ENCODE data around the gene PTPRU. TPM values are rescaled to one million over a fixed set of nuclear protein-coding genes. Genes with fewer than 3 reads are reported as not detected.

The PTPRU gene
- polyA plus RNA-seq, 4 donors, result 8.9 to 19.1 (median 13.4) TPM

GRCh38 chr1:29356663-29357062, 120.3 kb downstream of the PTPRU start:
- no peak for DNase-seq (ENCODE audit: low read depth in 4 of 4, low spot score in 3 of 4)

- no peak for DNase-seq (ENCODE audit: low read depth in 4 of 4, low spot score in 3 of 4)
Measured at GRCh38 chr1:29357452-29357851, 121.1 kb downstream of the PTPRU start.

- DNase-seq (ENCODE audit: low read depth in 4 of 4, low spot score in 3 of 4), result no peak
Measured at GRCh38 chr1:29358183-29358582, 121.9 kb downstream of the PTPRU start.

- DNase-seq (ENCODE audit: low read depth in 4 of 4, low spot score in 3 of 4), result no peak
Measured at GRCh38 chr1:29360768-29361167, 124.4 kb downstream of the PTPRU start.

DNA sequence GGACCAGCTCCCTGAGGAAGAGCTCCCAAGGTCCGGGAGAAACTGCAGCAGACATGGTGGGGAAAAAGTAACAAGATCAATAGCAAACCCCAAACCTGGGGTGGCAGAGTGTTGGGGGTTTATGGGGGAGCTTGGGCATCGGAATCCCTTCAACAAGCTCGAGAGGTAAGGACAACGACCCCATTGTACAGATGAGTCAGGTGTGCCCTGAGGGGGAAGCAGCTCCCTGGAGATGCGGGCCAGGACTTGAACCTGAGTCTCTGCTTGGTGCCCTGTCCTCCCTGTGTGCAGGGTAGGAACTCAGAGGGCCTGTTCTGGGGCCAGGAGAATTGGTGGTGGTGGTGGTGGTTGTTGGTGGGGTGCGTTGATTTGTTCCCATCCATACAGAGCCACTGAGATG, 125.4 kb downstream of the PTPRU start:
- no peak for DNase-seq (ENCODE audit: low read depth in 4 of 4, low spot score in 3 of 4)

GRCh38 chr1:29362116-29362515, 125.8 kb downstream of the PTPRU start:
- DNase-seq (ENCODE audit: low read depth in 4 of 4, low spot score in 3 of 4), result no peak

GRCh38 chr1:29362764-29363163, 126.4 kb downstream of the PTPRU start:
- no peak for DNase-seq (ENCODE audit: low read depth in 4 of 4, low spot score in 3 of 4)

DNA sequence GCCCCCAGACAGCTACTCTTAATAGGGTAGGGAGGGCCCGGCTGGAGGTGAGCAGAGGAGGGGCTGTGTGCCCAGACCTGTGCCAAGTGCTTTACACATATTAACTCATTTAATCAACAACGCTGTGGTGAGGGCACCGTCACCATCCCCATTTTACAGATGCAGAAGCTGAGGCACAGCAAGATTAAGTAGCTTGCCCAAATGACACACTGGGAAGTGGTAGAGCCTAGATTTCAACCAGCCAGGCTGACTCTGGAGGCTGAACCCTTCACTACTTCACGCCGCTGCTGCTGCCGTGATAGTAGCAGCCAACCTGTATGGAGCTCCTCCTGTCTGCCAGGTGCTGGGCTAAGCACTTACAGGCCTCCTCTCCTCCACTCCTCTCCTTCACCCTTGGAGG, 127.2 kb downstream of the PTPRU start:
- DNase-seq (ENCODE audit: low read depth in 4 of 4, low spot score in 3 of 4), result no peak

DNA sequence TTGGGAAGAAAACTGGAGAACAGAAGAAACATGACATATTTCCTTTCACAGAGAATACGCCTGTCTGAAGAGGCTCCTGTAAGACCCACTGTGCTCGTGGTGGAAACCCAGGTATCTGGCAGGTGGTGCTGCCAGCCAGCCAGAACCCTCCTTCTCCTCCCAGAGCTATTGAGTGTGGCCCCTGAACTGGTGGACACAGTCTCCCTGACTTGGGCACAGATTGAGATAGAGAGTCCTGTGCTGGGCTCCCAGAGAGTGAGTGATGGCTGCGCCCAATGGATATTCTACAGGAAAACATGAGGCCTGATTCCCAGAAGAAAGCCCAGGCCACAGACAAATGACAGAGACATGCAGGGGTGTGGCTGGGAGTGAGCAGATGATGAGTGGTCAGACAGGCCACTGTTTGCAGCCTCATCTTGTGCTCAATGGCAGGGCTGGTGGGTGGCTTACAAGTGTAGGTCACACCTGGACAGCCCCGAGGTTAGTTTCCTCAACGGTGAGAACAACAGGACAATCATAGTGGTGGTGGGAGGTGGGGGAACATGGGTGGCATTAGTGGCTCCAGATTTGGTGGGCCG, 127.9 kb downstream of the PTPRU start:
- DNase-seq (ENCODE audit: low read depth in 4 of 4, low spot score in 3 of 4), result no peak

DNA sequence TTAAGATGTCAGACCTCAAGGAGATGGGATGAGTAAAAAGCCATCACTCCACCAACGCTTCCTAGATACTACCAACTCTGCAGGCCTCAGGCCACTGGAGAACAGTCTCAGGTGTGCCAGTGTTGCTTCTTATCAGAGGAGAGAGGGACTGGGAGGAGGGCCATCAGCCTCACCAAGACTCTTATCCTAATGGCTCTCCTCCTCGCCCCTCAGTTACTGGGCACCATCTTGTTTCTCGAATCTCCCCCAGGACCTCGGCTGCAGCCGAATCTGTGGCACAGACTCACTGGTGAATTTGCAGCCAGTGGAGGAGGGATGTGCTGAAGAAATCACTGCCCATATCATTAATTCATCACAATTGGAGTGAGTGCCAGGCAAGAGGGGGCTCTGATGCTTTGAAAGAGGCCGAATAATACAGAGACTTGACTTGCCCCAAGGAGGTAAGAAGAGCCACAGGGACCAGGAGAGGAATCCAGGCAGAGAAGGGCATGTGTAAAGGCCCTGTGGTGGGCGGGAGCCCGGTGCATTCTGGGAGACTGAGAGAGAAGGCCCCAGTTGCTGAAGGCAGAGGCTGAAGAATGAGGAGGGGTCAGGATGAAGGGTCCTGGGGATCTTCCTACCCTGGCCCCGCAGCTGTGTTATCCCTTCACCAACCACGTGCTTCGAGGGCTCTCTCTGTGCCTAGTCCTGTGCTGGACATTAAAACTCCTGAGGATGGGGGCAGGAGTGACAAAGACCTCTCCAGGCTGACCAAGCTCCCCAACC, 129.8 kb downstream of the PTPRU start:
- DNase-seq (ENCODE audit: low read depth in 4 of 4, low spot score in 3 of 4), result no peak

DNA sequence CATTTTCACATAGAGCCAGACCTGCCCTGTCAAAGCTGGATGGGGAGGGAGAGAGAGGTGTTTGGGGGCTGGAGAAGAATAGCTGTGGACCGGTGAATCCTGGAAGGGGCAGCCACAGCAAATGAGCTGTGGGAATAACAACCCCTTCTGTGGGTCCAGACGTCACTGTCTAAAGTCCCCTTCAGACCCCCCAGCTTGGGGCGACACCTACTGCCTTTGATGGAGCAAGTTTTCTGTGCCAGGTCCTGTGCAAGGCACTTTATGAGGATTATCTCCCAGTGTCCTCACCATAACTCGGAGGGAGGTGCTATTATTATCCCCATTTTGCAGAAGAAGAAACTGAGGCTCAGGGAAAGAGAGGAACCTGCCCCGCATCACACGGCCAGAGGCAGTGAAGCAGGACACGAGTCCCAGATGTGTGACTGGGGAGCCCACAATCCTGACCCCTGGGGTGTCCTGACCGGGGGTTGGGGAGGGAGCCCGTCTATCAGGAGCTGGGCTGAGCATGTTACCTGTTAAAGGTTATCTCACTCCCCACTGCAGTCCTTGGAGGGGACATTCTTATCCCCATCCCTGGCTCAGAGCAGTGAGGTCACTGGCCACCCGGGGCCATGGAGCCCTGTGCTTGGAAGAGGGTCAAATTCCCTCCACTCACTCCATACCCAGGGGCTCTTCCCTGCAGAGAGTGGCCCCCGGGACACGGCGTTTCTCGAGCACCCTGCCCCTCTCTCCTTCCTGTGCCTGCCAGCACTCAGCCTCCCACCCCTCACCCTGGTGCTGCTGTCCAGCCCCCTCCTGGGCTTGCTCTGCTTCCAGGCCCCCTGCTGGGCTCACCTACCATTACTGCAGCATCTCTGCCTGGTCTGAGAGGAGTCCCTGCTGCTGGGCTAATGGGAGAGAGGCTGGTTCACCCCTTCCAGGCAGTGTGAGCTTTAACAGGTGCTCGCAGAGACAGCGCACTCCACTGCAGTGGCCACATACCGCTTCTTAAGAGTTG, 132.9 kb downstream of the PTPRU start:
- DNase-seq (ENCODE audit: low read depth in 4 of 4, low spot score in 3 of 4), result no peak

DNA sequence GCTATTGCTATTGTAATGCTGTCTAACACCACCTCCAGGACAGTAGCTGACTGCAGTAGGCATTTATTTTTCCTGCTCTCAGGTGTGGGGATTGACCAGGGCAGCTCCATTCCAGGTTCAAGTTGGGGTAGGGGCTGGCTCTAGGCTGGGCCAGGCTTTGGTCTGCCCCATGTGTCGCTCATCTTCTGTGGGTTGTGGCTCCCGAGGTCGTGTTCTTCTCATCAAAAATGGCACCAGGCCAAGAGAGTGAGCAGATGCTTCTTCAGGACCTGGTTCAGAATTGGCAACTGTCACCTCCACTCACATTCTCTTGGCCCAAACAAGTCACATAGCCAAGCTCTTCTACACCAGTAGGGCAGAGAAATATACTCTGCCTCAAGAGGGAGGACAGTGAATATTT, 133.7 kb downstream of the PTPRU start:
- DNase-seq (ENCODE audit: low read depth in 4 of 4, low spot score in 3 of 4), result no peak

DNA sequence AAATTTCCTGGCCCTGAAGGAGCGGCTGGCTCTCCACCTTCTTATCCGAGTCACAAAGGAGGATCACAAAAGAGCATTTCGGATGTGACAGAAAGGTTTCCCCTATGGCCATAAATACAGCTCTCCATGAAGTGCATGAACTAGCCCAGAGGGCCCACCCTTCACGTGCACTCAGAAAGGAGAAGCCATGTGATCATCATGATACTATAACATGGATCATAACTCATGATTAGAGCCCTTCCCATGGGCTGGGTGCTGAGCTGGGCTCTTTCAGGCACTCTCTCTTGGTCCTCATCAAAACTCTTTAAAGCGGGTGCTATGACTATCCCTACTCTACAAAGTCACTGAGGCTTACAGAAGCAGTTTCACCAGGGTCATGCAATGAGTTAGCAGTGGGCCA, 135.0 kb downstream of the PTPRU start:
- no peak for DNase-seq (ENCODE audit: low read depth in 4 of 4, low spot score in 3 of 4)

DNA sequence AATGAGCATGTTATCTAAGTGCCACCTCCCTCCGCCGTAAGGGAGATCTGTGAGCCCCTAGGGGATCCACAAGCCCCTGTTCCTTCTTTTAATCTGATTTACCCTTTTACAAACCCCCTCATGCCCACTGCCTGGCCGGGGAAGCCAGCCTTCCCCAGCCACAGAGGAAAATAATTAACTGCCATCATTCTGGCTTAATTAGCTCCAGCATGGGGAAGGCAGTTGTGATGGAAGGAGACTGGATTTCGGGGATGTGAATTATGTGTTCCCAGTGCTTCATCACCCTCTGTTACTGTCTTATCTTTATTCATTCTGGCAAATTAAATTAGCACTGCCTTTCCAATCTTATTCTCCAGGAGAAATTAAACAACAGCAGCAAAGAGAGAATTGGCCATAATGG, 135.8 kb downstream of the PTPRU start:
- DNase-seq (ENCODE audit: low read depth in 4 of 4, low spot score in 3 of 4), result no peak

Other genes starting within 250 kb of the PTPRU start
- gene TMEM200B, start 112.6 kb upstream of the PTPRU start, polyA plus RNA-seq (ENCODE audit: insufficient read length in 4 of 4), result 10 to 100 TPM; 14.4 to 39.1 (median 16.4) TPM
- gene SRSF4, start 54.6 kb upstream of the PTPRU start, polyA plus RNA-seq (ENCODE audit: insufficient read length in 4 of 4), result 100 to 1,000 TPM in 3 of 4 donors, 10 to 100 TPM in 1; 93.5 to 135 (median 115) TPM
- gene MECR, start 5.6 kb upstream of the PTPRU start, polyA plus RNA-seq (ENCODE audit: insufficient read length in 4 of 4), result 10 to 100 TPM; 22.5 to 35.0 (median 27.7) TPM